Keratinocyte (primary cell): ENCODE results near the gene DOC2A. TPM values are rescaled to one million over a fixed set of nuclear protein-coding genes. Genes with fewer than 3 reads are reported as not detected.

Source experiments
- DNase-seq: peaks from one replicate; pipeline ENCODE4 v3.0.0-alpha.2; 2011; ENCODE audit warnings: low read depth, missing footprints, low spot score
- FAIRE-seq: peaks from 2 replicates; lab custom pipeline; 2011; peaks lifted over from hg19 to GRCh38; lab: Jason Lieb, UNC
- H2AFZ ChIP-seq: 2 replicates; pipeline ENCODE4 v1.6.0; 2012; ENCODE audit warnings: low read length, control low read depth, inconsistent platforms; ENCODE audit not compliant: control insufficient read depth
- H3K27ac ChIP-seq: 2 replicates; pipeline ENCODE4 v1.5.1; 2011; ENCODE audit warnings: low read length; ENCODE audit not compliant: control insufficient read depth, insufficient read depth
- H3K27me3 ChIP-seq: 3 replicates; pipeline ENCODE4 v1.6.0; 2011; ENCODE audit warnings: low read length; ENCODE audit not compliant: control insufficient read depth, insufficient read depth; ENCODE audit errors: extremely low read depth
- H3K36me3 ChIP-seq, 2 experiments: 2 replicates in 1 of 2; 3 replicates in 1 of 2; pipeline ENCODE4 v1.5.1; 2011; ENCODE audit warnings: low read length in 2 of 2, mild to moderate bottlenecking in 1 of 2; ENCODE audit not compliant: control insufficient read depth in 2 of 2, insufficient read depth in 2 of 2; ENCODE audit errors: extremely low read depth in 1 of 2
- H3K4me1 ChIP-seq: 3 replicates; pipeline ENCODE4 v1.5.1; 2011; ENCODE audit warnings: low read length; ENCODE audit not compliant: control insufficient read depth, insufficient read depth; ENCODE audit errors: extremely low read depth
- H3K4me2 ChIP-seq: 3 replicates; pipeline ENCODE4 v1.6.0; 2011; ENCODE audit warnings: low read depth, low read length; ENCODE audit not compliant: control insufficient read depth, insufficient read depth; ENCODE audit errors: extremely low read depth
- H3K4me3 ChIP-seq, 3 experiments: fragments of 200-600 bp in 1 of 3; sonication (generic) in 1 of 3; 2 replicates in 2 of 3; 3 replicates in 1 of 3; pipeline ENCODE4 v1.5.1; 2011 to 2016; ENCODE audit warnings: low read length in 3 of 3, mild to moderate bottlenecking in 3 of 3, control low read depth in 2 of 3, inconsistent platforms in 1 of 3, low read depth in 1 of 3, mixed read lengths in 1 of 3, mixed run types in 1 of 3, moderate library complexity in 1 of 3; ENCODE audit not compliant: control insufficient read depth in 2 of 3, insufficient read depth in 2 of 3; ENCODE audit errors: extremely low read depth in 1 of 3
- H3K79me2 ChIP-seq: 2 replicates; pipeline ENCODE4 v1.6.0; 2012; ENCODE audit warnings: low read length; ENCODE audit not compliant: control insufficient read depth, insufficient read depth
- H3K9ac ChIP-seq: 3 replicates; pipeline ENCODE4 v1.6.0; 2011; ENCODE audit warnings: low read length; ENCODE audit not compliant: control insufficient read depth, insufficient read depth; ENCODE audit errors: extremely low read depth
- H3K9me1 ChIP-seq: 3 replicates; pipeline ENCODE4 v1.6.0; 2011; ENCODE audit warnings: low read length; ENCODE audit not compliant: control insufficient read depth, insufficient read depth; ENCODE audit errors: extremely low read depth
- H3K9me3 ChIP-seq: 2 replicates; pipeline ENCODE4 v1.5.1; 2012; ENCODE audit warnings: low read depth, low read length; ENCODE audit not compliant: control insufficient read depth
- H4K20me1 ChIP-seq: 3 replicates; pipeline ENCODE4 v1.6.0; 2011; ENCODE audit warnings: low read length; ENCODE audit not compliant: control insufficient read depth, insufficient read depth; ENCODE audit errors: extremely low read depth
- EZH2 ChIP-seq: IDR thresholded peaks from one replicate; pipeline ENCODE4 v1.6.1; 2012; ENCODE audit warnings: inconsistent platforms, mild to moderate bottlenecking, low read length, moderate library complexity
- dilution Hi-C: fragments of 300-500 bp; cut with MboI; formaldehyde crosslinking; loops from one replicate; pipeline ENCODE4 v1.7.0; 2020; ENCODE audit warnings: low sequenced_read_pairs; ENCODE audit not compliant: extremely low pct_ligation_motif_present
- polyA plus RNA-seq, 5 experiments: library from polyadenylated mRNA; depleted of rRNA in 3 of 5; stranded (reverse) in 3 of 5; stranded (forward) in 1 of 5; unstranded in 1 of 5; fragments of >200 nt; gene quantifications; 1 replicate in 1 of 5; 2 replicates in 3 of 5; 3 replicates in 1 of 5; pipeline versions ENCODE4 v1.2.1 to v1.2.3, GENCODE V29; 2011 to 2012; ENCODE audit warnings: missing spikeins in 2 of 5, low read depth in 1 of 5, low replicate concordance in 1 of 5
- TF ChIP-seq, protein P1 (sequence below), 3 experiments: IDR thresholded peaks in 1 of 3; conservative IDR thresholded peaks in 1 of 3; optimal IDR thresholded peaks in 1 of 3; 2 replicates in 2 of 3; 3 replicates in 1 of 3; pipeline versions ENCODE3 to v1.5.1; 2011; ENCODE audit warnings: low read length in 3 of 3, mild to moderate bottlenecking in 3 of 3, moderate library complexity in 2 of 3, control low read depth in 1 of 3, inconsistent platforms in 1 of 3; ENCODE audit not compliant: insufficient read depth in 2 of 3; ENCODE audit errors: extremely low read depth in 1 of 3

Gene DOC2A
- polyA plus RNA-seq, 1 donor (not counting 4 experiments of a cell fraction or from before 2014, with no cell fraction given) = 0.26 TPM

DNA sequence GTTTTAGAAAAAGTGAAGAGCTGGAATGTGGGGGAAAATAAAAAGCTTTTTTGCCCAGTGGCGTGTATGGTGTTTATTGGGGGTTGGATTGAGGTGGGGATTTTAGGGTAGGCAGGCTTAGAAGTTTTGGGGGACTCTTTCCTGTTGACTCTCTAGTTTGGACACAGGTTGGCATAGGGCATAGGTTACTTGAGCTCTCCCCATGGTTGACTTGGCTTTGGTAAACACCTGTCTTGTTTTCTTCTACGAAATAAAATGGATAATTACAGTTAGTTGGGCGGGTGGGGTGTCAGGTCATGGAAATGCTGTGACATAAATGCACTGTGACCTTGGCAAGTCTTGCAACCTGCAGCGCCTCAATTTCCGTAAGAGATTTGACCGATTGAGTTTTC is 37.8 kb downstream of the DOC2A start:
- Histone ChIP-seq H2AFZ (peak overlapping the region; percentile 27), H3K4me3 (peak overlapping the region in 1 of 3 experiments; percentile 90), H3K4me2 (peak overlapping the region; percentile 38), H3K9ac (no peak overlapping the region), H3K9me1 (peaks cover 5% of the 10 kb centered on the region), H3K27me3 (no peaks in the 10 kb centered on the region), H3K79me2 (peaks cover 41% of the 10 kb centered on the region), H3K36me3 (peaks cover 9 to 16% of the 10 kb centered on the region in 2 experiments), H3K9me3 (no peaks in the 10 kb centered on the region), H3K4me1 (peaks cover 18% of the 10 kb centered on the region), H3K27ac (no peak overlapping the region), H4K20me1 (peaks cover 22% of the 10 kb centered on the region)
- dilution Hi-C loops = no loop called here
- DNase-seq (no peak), FAIRE-seq (no peak)
- TF ChIP-seq EZH2 = no peak
- TF ChIP-seq, protein P1, sequence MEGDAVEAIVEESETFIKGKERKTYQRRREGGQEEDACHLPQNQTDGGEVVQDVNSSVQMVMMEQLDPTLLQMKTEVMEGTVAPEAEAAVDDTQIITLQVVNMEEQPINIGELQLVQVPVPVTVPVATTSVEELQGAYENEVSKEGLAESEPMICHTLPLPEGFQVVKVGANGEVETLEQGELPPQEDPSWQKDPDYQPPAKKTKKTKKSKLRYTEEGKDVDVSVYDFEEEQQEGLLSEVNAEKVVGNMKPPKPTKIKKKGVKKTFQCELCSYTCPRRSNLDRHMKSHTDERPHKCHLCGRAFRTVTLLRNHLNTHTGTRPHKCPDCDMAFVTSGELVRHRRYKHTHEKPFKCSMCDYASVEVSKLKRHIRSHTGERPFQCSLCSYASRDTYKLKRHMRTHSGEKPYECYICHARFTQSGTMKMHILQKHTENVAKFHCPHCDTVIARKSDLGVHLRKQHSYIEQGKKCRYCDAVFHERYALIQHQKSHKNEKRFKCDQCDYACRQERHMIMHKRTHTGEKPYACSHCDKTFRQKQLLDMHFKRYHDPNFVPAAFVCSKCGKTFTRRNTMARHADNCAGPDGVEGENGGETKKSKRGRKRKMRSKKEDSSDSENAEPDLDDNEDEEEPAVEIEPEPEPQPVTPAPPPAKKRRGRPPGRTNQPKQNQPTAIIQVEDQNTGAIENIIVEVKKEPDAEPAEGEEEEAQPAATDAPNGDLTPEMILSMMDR (optimal IDR thresholded peaks at IDR 0.05 in 1 of 3, IDR thresholded peaks at IDR 0.05 in 1 of 3, conservative IDR thresholded peaks at IDR 0.05 in 1 of 3; ENCODE audit: extremely low read depth in 1 of 3, insufficient read depth in 2 of 3, low read length in 3 of 3) = no peak

DNA sequence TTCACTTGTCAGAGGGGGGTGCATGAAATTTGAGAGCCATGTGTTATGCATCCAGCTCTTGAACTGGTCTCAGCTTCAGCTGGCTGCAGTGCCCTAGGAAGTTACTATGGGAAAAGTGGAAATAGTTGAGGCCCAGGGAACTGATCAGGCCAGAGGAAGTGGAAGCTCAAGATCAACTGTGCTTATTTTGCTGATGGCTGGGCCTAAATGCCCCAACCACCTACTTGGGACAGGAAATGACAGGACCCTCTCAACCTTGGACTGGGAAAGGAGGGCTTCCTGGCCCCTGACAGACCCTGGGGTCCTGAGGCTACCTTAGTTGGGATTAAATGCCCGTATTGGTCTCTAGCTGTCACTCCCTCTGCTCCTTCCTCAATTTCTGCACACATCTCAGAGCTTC is 38.3 kb downstream of the DOC2A start:
- no peak overlapping the region for H3K4me2 ChIP-seq
- no peak overlapping the region for H3K27ac ChIP-seq
- no peak overlapping the region for H2AFZ ChIP-seq
- no peaks in the 10 kb centered on the region for H3K27me3 ChIP-seq
- H4K20me1 ChIP-seq = peaks cover 19% of the 10 kb centered on the region
- no peaks in the 10 kb centered on the region for H3K9me3 ChIP-seq
- peaks cover 37% of the 10 kb centered on the region for H3K79me2 ChIP-seq
- DNase-seq (no peak), FAIRE-seq (no peak)
- H3K4me3 ChIP-seq = no peak overlapping the region
- H3K9ac ChIP-seq = no peak overlapping the region
- peaks cover 7 to 13% of the 10 kb centered on the region in 2 experiments for H3K36me3 ChIP-seq
- H3K9me1 ChIP-seq = peaks cover 7% of the 10 kb centered on the region
- H3K4me1 ChIP-seq = peaks cover 18% of the 10 kb centered on the region
- TF ChIP-seq, protein P1 (optimal IDR thresholded peaks at IDR 0.05 in 1 of 3, IDR thresholded peaks at IDR 0.05 in 1 of 3, conservative IDR thresholded peaks at IDR 0.05 in 1 of 3; ENCODE audit: extremely low read depth in 1 of 3, insufficient read depth in 2 of 3, low read length in 3 of 3) = no peak
- TF ChIP-seq EZH2 = no peak
- dilution Hi-C loops = no loop called here
